SKM-1 treated with dmso at 0.1 percent for 144 hours (cell line): Measurements from ENCODE around the gene KCNA1.
"Not testable (repeated sequence)": the region's sequence is repeated elsewhere in the genome, so short reads cannot be mapped to it uniquely, and the experiment has no call there.

Source experiments
- DNase-seq: peaks from one replicate; lab custom pipeline; 2025; ENCODE audit not compliant: unreplicated experiment; lab: John Stamatoyannopoulos, UW

The KCNA1 gene

GRCh38 chr12:4909734-4910501 is at the start of gene KCNA1:
Gene KCNA1 (plus strand): TSS chr12:4909905. CDS start chr12:4911379, 1,474 bp downstream.
- DNase-seq, result no peak

- DNase-seq, result no peak
Measured at GRCh38 chr12:4860741-4861140, 49.0 kb upstream of the KCNA1 start.

DNA sequence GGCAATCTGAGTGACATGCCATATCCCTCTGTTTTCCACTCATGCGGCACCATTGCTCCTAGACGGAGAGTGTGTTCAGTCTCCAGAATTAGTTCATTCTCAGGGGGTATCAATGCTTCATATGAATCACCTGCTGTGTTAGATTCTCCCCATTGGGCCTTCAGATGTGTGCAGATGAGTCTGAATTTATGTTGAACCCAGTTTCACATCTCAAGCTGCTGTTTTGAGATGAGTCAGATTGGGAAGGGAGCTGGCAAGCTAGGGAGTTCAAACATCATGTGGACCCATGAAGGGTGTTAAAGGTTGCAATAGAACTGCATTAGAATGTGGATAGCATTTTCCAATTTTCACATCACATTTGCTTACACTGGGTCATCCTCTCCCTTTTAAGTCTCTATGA is 46.9 kb upstream of the KCNA1 start:
- DNase-seq, result no peak

GRCh38 chr12:4864575-4864974 is 45.1 kb upstream of the KCNA1 start:
- no peak for DNase-seq

GRCh38 chr12:4865246-4865645 is 44.5 kb upstream of the KCNA1 start:
- DNase-seq, result no peak

DNA sequence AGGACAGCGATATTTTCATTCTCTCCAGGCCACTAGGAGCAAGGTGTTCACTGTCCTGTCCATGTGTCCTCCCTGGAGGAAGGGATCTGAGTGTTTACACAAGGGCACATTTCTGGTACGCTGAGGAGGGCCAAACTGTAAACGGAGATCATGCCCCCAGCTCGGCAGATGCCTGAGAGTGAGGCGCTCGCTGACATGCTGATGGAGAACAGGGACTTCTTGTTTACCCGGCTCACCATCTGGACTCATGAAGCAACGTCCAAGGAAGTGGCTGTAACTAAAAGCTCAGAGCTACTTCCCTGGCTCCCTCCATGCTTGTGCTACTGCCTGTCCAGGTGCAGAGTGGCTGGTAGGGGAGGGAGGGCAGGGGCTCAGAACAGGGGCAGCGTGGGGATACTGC is 43.4 kb upstream of the KCNA1 start:
- DNase-seq, result no peak

GRCh38 chr12:4867384-4867783 is 42.3 kb upstream of the KCNA1 start:
- DNase-seq, result no peak

DNA sequence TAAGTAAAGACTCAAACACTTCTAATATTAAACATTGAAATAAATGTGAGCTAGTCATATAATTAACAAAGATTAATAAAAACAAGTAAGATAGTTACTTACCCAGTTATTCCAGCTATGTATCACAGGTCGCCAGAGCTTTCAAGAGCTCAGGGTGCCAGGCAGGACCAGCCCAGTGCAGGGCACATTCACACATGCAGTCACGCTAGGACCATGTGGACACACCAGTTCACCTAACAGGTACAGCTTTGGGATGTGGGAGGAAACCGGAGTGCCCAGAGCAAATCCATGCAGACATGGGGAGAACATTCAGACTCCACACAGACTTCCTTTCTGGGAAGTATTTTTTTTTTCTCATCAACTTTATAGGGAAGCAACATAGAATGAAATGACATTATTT is 39.3 kb upstream of the KCNA1 start:
- DNase-seq, result no peak

DNA sequence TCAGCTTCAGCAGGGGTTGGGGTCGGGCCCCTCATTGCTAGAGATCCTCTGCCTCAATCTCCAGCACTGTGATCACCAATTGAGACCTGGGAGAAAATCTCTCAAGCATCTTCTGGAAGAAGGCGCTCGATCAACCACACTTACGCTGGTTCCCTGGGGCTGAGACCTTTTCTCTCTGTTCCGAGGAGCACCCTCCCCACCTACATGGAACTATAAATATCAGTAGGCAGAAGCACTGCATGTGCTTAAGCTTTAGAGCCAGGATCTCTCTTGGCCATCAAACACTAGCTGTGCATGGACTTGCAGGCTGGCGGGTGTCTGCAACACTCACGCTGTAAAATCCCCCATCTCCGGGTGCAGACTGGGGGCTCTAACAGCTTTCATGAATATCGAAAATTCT is 38.2 kb upstream of the KCNA1 start:
- DNase-seq, result no peak

- DNase-seq, result no peak
Measured at GRCh38 chr12:4873947-4874346, 35.8 kb upstream of the KCNA1 start.

- DNase-seq, result no peak
Measured at GRCh38 chr12:4874671-4875070, 35.0 kb upstream of the KCNA1 start.

DNA sequence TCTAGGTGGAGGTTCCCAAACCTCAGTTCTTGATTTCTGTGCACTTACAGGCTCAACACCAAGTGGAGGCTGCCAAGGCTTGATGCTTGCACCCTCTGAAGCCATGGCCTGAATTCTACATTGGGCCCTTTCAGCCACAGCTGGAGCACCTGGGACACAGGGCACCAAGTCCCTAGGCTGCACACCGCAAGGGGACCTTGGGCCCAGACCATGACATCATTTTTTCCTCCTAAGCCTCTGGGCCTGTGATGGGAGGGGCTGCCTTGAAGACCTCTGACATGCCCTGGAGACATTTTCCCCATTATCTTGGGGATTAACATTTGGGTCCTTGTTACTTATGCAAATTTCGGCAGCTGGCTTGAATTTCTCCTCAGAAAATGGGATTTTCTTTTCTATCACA is 30.2 kb upstream of the KCNA1 start:
- not testable (repeated sequence) for DNase-seq

DNA sequence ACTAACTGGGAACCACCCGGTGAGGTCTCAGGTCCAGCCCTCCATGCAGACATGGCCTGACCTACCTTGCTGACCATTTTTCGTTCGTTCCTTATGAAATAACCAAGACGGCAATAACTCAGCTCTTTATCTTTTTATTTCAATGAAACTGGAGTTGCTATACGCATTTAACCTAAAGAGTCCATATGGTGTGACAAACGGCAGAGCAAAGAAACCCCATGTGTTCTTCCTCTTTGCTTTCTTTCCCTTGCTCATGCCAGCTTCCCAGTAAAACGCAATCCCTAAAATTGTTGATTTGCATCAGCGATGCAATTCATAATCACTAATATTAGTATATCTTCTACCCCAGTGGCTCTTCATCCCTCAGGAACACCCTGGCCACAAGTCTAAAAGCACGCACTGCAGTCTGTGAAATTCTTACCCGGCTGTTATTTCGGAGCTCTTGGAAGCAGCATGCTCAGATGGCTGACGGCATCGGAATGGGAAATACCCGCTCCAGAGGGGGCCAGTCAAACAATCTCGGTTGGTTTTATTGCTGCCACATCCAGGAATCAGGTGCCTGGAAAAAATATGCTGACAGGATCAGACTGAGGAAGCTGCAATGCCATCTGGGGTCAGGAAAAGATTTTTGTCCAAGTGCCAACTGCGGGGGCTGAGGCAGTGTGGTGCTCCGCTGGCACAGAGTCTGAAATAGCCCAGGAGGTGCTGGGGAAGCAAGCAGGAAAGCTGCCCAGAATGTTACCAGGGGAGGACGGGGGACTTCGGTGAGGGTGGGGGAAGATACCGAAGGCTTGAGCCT is 28.2 kb upstream of the KCNA1 start:
- DNase-seq, result no peak

- no peak for DNase-seq
Measured at GRCh38 chr12:4891866-4892265, 17.8 kb upstream of the KCNA1 start.

DNA sequence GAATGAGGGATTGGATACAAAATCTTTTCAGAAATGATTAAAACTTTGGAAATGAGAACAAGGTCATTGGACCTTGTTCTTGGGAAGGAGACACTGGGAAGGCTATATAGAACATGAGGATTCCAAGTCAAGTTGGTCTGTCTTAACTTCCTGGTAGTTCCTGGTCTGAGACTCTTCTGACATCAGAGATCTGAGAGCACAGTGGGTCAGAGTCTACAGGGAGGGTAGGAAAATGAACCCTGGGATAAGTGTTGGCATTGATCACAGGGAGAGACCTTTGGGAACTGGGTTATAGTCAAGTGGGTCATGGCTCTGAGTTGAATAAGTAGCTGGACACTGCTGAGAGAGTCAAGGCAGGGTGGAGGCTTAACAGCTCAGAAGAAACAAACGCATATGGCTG is 17.3 kb upstream of the KCNA1 start:
- no peak for DNase-seq

GRCh38 chr12:4894019-4894418 is 15.7 kb upstream of the KCNA1 start:
- DNase-seq, result no peak

- DNase-seq, result no peak
Measured at GRCh38 chr12:4899364-4899763, 10.3 kb upstream of the KCNA1 start.

DNA sequence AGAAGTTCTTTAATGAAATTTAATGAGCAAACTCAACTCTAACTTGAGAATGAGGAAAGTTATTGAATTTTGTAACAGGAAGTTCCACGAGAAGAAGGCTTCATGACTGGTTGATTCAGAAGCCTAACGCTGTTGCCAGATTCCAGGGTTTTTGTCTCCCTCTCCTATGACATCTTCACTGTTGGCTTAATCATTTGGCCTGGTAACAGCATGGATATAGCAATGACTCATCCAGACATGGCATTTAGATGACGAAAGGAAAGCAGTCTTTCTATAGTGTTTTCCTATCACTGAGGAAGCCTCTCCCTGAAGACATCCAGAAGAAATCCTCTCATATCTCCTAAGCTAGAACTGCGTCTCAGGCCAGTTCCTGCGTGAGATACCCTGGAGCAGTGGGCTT is 9.4 kb upstream of the KCNA1 start:
- DNase-seq, result no peak

GRCh38 chr12:4905316-4905715 is 4.4 kb upstream of the KCNA1 start:
- DNase-seq, result no peak

- DNase-seq, result no peak
Measured at GRCh38 chr12:4908684-4909409, 858 bp upstream of the KCNA1 start.

DNA sequence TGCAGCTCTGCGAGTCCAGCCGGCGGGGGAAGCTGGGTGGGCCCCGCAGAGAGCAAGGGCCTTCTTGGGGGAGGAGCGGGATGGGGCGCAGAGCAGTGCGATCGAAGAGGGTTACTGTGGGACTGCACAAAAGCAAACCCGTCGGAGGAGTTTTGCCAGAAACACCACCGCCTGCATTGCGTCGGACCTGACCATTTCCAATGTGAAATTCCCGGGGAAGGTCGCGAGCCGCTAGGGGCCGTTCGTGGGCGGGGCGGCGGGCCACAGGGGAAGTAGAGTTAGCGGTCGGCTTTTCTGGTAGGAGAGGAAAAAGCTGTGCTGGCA is 333 bp upstream of the KCNA1 start:
- no peak for DNase-seq
